K562 (cell line): ENCODE measurements around the gene ZNF575. TPM values are rescaled to one million over a fixed set of nuclear protein-coding genes. Genes with fewer than 3 reads are reported as not detected.
A peak's percentile ranks its signal among the peaks of the same experiment; 100 is the strongest.

Source experiments
- ATAC-seq: fragments of 200-7000 bp; cut with Tn5 transposase; 3 replicates; pipeline ENCODE4 v1.9.1; 2020; ENCODE audit warnings: moderate library complexity
- BruUV-seq: library from RNA; stranded (reverse); fragments of 400-500 nt; replicated peaks from 2 replicates; lab custom pipeline; 2021; lab: Mats Ljungman, UMichigan
- CTCF ChIA-PET: fragments of 300-600 bp; formaldehyde crosslinking; extraction: SDS; loops from one replicate; lab custom pipeline; 2021; ENCODE audit warnings: low intra/inter-chr PET ratio; lab: Yijun Ruan, JAX
- POLR2A ChIA-PET: fragments of 300-600, 350-650 bp; sonication (Branson Sonifier 250); formaldehyde crosslinking; extraction: SDS; loops from one replicate; lab custom pipeline; 2021; ENCODE audit warnings: antibody characterized with exemption, inconsistent platforms; lab: Yijun Ruan, JAX
- DNase-seq, 4 experiments: peaks; one replicate each; pipeline versions ENCODE4 v3.0.0 to v3.0.0-alpha.2; 2011 to 2018; ENCODE audit warnings: low spot score in 3 of 4, mixed read lengths in 3 of 4; ENCODE audit errors: extremely low read depth in 1 of 4
- FAIRE-seq: peaks from 2 replicates; lab custom pipeline; 2011; peaks lifted over from hg19 to GRCh38; lab: Jason Lieb, UNC
- H2AFZ ChIP-seq: 2 replicates; pipeline ENCODE4 v1.6.0; 2011; ENCODE audit warnings: low read depth, low read length, control low read depth, inconsistent platforms
- H3K27ac ChIP-seq: fragments of 200-600 bp; 3 replicates; pipeline ENCODE4 v1.8.0; 2011; ENCODE audit warnings: low read depth, mild to moderate bottlenecking, control low read depth, inconsistent platforms, low read length, moderate library complexity, mixed read lengths; ENCODE audit errors: extremely low read depth
- H3K27me3 ChIP-seq, 2 experiments: fragments of 300-600 bp in 1 of 2; 2 replicates in 1 of 2; 3 replicates in 1 of 2; pipeline versions ENCODE4 v1.6.0 to v1.8.0; 2011; ENCODE audit warnings: inconsistent platforms in 2 of 2, low read length in 2 of 2, mild to moderate bottlenecking in 1 of 2, mixed read lengths in 1 of 2, moderate library complexity in 1 of 2; ENCODE audit not compliant: control insufficient read depth in 2 of 2, insufficient read depth in 2 of 2
- H3K36me3 ChIP-seq: fragments of 300-600 bp; 3 replicates; pipeline ENCODE4 v1.8.0; 2011; ENCODE audit warnings: mild to moderate bottlenecking, low read length, inconsistent platforms; ENCODE audit not compliant: control insufficient read depth, insufficient read depth
- H3K4me1 ChIP-seq, 2 experiments: fragments of 200-600 bp in 1 of 2; replicated peaks in 1 of 2; 2 replicates in 1 of 2; 3 replicates in 1 of 2; pipeline versions ENCODE4 v1.5.1 to v1.8.0; 2011; ENCODE audit warnings: inconsistent platforms in 2 of 2, low read length in 2 of 2, mild to moderate bottlenecking in 1 of 2, mixed read lengths in 1 of 2, moderate library complexity in 1 of 2; ENCODE audit not compliant: control insufficient read depth in 2 of 2, insufficient read depth in 2 of 2
- H3K4me2 ChIP-seq: 2 replicates; pipeline ENCODE4 v1.6.1; 2011; ENCODE audit warnings: low read length, control low read depth, inconsistent platforms, mixed read lengths; ENCODE audit not compliant: insufficient read depth
- H3K4me3 ChIP-seq: fragments of 200-600 bp; sonication (generic), shearing (Covaris generic); 2 replicates; pipeline ENCODE4 v1.5.1; 2016; ENCODE audit warnings: control low read depth, inconsistent platforms
- H3K79me2 ChIP-seq: fragments of 200-600 bp; 3 replicates; pipeline ENCODE4 v1.8.0; 2011; ENCODE audit warnings: low read length, inconsistent platforms; ENCODE audit not compliant: control insufficient read depth, insufficient read depth
- H3K9ac ChIP-seq, 2 experiments: 2 replicates each; pipeline versions ENCODE4 v1.6.0 to v1.6.1; 2011; ENCODE audit warnings: low read depth in 2 of 2, low read length in 2 of 2, control low read depth in 1 of 2, inconsistent platforms in 1 of 2, mild to moderate bottlenecking in 1 of 2, mixed read lengths in 1 of 2; ENCODE audit not compliant: insufficient read depth in 1 of 2
- H3K9me1 ChIP-seq: one replicate; pipeline ENCODE4 v1.6.0; 2011; ENCODE audit warnings: inconsistent platforms, mild to moderate bottlenecking, low read length, moderate library complexity; ENCODE audit not compliant: control insufficient read depth, insufficient read depth
- H3K9me3 ChIP-seq: replicated peaks from 2 replicates; pipeline ENCODE4 v1.5.1; 2011; ENCODE audit warnings: low read depth, low read length, inconsistent platforms; ENCODE audit not compliant: control insufficient read depth, insufficient read depth
- H4K20me1 ChIP-seq: replicated peaks from 2 replicates; pipeline ENCODE4 v1.6.1; 2011; ENCODE audit warnings: low read length, inconsistent platforms, mixed read lengths; ENCODE audit not compliant: control insufficient read depth, insufficient read depth
- RAD21 ChIP-seq, 2 experiments: fragments of 250-450 bp in 1 of 2; fragments of 450-650 bp in 1 of 2; sonication (Bioruptor Pico) in 1 of 2; formaldehyde crosslinking in 1 of 2; IDR thresholded peaks in 1 of 2; conservative IDR thresholded peaks in 1 of 2; 2 replicates each; pipeline versions ENCODE4 v1.4.0 to v1.8.0; 2020 to 2022; ENCODE audit warnings: mild to moderate bottlenecking in 2 of 2, moderate library complexity in 1 of 2
- SMC3 ChIP-seq: conservative IDR thresholded peaks from 2 replicates; pipeline ENCODE4 v1.6.1; 2011; ENCODE audit warnings: low read depth, low read length, improper control_type of control experiment; ENCODE audit not compliant: insufficient read depth
- WGBS: fragments of 100-300 bp; shearing (Covaris generic); methylation state at CpG from one replicate; pipeline ENCODE4 v1.1.6; 2016; ENCODE audit warnings: low coverage, mixed read lengths; ENCODE audit not compliant: insufficient coverage; ENCODE audit errors: missing lambda C conversion rate; 5-methylcytosine and 5-hydroxymethylcytosine counted together
- in situ Hi-C: fragments of 300-500 bp; cut with MboI; formaldehyde crosslinking; loops from 4 replicates; pipeline ENCODE4 v1.15.0; 2018; ENCODE audit warnings: inconsistent platforms, mixed read lengths
- intact Hi-C: fragments of 100-400 bp; cut with micrococcal nuclease; formaldehyde crosslinking; loops from 2 replicates; pipeline ENCODE4 v1.14.2; 2022
- polyA plus RNA-seq, 8 experiments: library from polyadenylated mRNA; depleted of rRNA in 4 of 8; stranded (reverse) in 5 of 8; unstranded in 3 of 8; fragments of >200 nt; fragmentation: Nextera tagmentation in 2 of 8; fragmentation: Illumina TruSeq in 1 of 8; extraction: Ambion mirVana in 2 of 8; extraction: Trizol in 1 of 8; gene quantifications; 2 replicates each; pipeline versions ENCODE4 v1.2.1 to v1.2.3, GENCODE V29; 2011 to 2014; ENCODE audit warnings: inconsistent platforms in 1 of 8, missing spikeins in 1 of 8
- total RNA-seq, 7 experiments: library from RNA; depleted of rRNA in 6 of 7; stranded (reverse); fragments of >200 nt in 6 of 7; fragmentation: Illumina TruSeq in 2 of 7; extraction: Trizol in 2 of 7; gene quantifications; 2 replicates each; pipeline versions ENCODE4 v1.2.1 to v1.2.3, GENCODE V29; 2011 to 2021; ENCODE audit warnings: low replicate concordance in 1 of 7
- TF ChIP-seq, protein P1 (sequence below), 2 experiments: fragments of 450-650 bp; formaldehyde crosslinking in 1 of 2; IDR thresholded peaks; 2 replicates each; pipeline versions ENCODE4 v1.4.0 to v1.6.1; 2014 to 2020; ENCODE audit warnings: mild to moderate bottlenecking in 2 of 2, borderline replicate concordance in 1 of 2, low read depth in 1 of 2

ZNF575 gene
- total and polyA plus RNA-seq, 9 of the 15 experiments (the other 6 are each of a cell fraction or from before 2014, with no cell fraction given): 0.20 to 0.98 (median 0.32) TPM; not detected in 6

DNA sequence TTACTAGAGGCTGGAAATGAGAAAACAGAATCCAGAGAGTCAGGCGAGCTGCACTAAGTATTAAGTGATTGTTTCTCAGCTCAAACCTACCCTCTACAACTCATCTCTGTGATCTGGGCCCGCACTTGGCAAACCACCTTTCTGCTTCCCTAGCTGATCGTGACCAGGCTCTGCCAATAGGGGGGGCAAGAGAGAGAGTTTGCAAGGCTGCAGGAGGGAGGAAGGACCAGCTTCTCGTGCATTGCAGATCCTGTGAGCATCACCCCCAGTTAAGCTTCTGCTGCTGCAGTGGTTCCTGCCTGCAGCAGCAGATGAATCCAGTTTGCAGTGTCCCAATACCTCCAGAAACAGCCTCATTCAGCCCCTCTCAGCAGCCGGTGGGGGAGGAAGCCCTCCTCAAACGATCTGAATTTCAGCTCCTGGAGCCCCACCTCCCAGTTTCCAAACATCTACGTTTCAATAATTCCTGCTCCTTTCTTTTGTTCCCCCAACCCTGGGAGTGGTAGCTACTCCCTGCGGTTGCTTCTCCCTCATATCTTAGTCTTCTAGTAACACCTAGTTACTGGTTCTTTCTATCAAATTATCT is 22.3 kb downstream of the ZNF575 start:
- ATAC-seq: peak; percentile 97
- H3K4me3 ChIP-seq: no peak overlapping the region
- ChIA-PET CTCF (interaction anchor here (1.4 to 1.8 kb wide), 2 partner anchors 69 to 98 kb away, joined by 4 to 7 read pairs; no protein-coding TSS in a partner anchor), POLR2A (interaction anchor here (0.6 to 1.9 kb wide), 8 partner anchors 8 to 165 kb away, joined by 3 to 7 read pairs (median 4); partner anchors contain the start of gene XRCC1)
- in situ Hi-C loops: loop anchor here (5.0 kb wide), 1 partner anchor 97 kb away; no protein-coding TSS in a partner anchor
- no TSS peak for BruUV-seq
- 35% methylated on average over 7 of the region's 8 CpGs for WGBS
- FAIRE-seq: peak; percentile 95
- H3K9ac ChIP-seq: no peak overlapping the region
- no peak overlapping the region for H2AFZ ChIP-seq
- H3K4me2 ChIP-seq: no peak overlapping the region
- peaks cover 57% of the 10 kb centered on the region; the same call in 2 of the 3 replicates for H3K36me3 ChIP-seq
- no peaks in the 10 kb centered on the region for H3K27me3 ChIP-seq
- peak; percentile 71 to 83 (median 76) for DNase-seq
- intact Hi-C loops: loop anchor here (1.0 to 10.0 kb wide), 2 partner anchors 70 to 97 kb away; no protein-coding TSS in a partner anchor
- H3K9me1 ChIP-seq: no peaks in the 10 kb centered on the region
- H4K20me1 ChIP-seq: no peaks in the 10 kb centered on the region
- no peaks in the 10 kb centered on the region for H3K79me2 ChIP-seq
- H3K27ac ChIP-seq: no peak overlapping the region
- peaks cover 0 to 8% of the 10 kb centered on the region in 2 experiments; a peak in 1 of 5 replicates for H3K4me1 ChIP-seq
- H3K9me3 ChIP-seq: no peaks in the 10 kb centered on the region
- TF ChIP-seq RAD21 (CRISPR knock-in tag; conservative IDR thresholded peaks at IDR 0.05 in 1 of 2, IDR thresholded peaks at IDR 0.05 in 1 of 2): peak; percentile 51 to 70
- TF ChIP-seq, protein P1, sequence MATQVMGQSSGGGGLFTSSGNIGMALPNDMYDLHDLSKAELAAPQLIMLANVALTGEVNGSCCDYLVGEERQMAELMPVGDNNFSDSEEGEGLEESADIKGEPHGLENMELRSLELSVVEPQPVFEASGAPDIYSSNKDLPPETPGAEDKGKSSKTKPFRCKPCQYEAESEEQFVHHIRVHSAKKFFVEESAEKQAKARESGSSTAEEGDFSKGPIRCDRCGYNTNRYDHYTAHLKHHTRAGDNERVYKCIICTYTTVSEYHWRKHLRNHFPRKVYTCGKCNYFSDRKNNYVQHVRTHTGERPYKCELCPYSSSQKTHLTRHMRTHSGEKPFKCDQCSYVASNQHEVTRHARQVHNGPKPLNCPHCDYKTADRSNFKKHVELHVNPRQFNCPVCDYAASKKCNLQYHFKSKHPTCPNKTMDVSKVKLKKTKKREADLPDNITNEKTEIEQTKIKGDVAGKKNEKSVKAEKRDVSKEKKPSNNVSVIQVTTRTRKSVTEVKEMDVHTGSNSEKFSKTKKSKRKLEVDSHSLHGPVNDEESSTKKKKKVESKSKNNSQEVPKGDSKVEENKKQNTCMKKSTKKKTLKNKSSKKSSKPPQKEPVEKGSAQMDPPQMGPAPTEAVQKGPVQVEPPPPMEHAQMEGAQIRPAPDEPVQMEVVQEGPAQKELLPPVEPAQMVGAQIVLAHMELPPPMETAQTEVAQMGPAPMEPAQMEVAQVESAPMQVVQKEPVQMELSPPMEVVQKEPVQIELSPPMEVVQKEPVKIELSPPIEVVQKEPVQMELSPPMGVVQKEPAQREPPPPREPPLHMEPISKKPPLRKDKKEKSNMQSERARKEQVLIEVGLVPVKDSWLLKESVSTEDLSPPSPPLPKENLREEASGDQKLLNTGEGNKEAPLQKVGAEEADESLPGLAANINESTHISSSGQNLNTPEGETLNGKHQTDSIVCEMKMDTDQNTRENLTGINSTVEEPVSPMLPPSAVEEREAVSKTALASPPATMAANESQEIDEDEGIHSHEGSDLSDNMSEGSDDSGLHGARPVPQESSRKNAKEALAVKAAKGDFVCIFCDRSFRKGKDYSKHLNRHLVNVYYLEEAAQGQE (IDR thresholded peaks at IDR 0.05; ENCODE audit: borderline replicate concordance): peak; percentile 46; the same call in 1 of the 2 replicates
- TF ChIP-seq, protein P1 (CRISPR knock-in tag; IDR thresholded peaks at IDR 0.05; ENCODE audit: low read depth): no peak
- TF ChIP-seq SMC3: peak; percentile 58; the same call in 1 of the 2 replicates
